Activated T-cell treated with anti-CD3 and anti-CD28 coated beads, Interleukin-2, amount 50 U/mL, for 72 hours (primary cell): ENCODE data around the gene C8G. TPM values are rescaled to one million over a fixed set of nuclear protein-coding genes. Genes with fewer than 3 reads are reported as not detected.

Source experiments
- ATAC-seq, 2 donors: fragments of 150-1000 bp; cut with Tn5 transposase; replicated peaks in 1 of 2; 2 replicates each; pipeline ENCODE4 v1.10.0; 2021; ENCODE audit warnings: moderate library complexity in 2 of 2, mild to moderate bottlenecking in 1 of 2
- DNase-seq, 2 donors: peaks; one replicate each; pipeline ENCODE4 v3.0.0; 2021 to 2022; ENCODE audit warnings: mixed read lengths in 1 of 2
- H3K27ac Mint-ChIP-seq: one replicate; pipeline ENCODE4 v1.8.0; 2022; ENCODE audit warnings: mild to moderate bottlenecking, moderate library complexity, mixed read lengths
- H3K27me3 Mint-ChIP-seq: one replicate; pipeline ENCODE4 v1.8.0; 2022; ENCODE audit warnings: low read depth, mixed read lengths
- H3K36me3 Mint-ChIP-seq, 2 donors: one replicate each; pipeline ENCODE4 v1.8.0; 2022; ENCODE audit warnings: mixed read lengths in 2 of 2, mild to moderate bottlenecking in 1 of 2; ENCODE audit not compliant: insufficient read depth in 2 of 2
- H3K4me1 Mint-ChIP-seq: one replicate; pipeline ENCODE4 v1.8.0; 2022; ENCODE audit warnings: low read depth, mixed read lengths
- H3K4me3 Mint-ChIP-seq, 2 donors: one replicate each; pipeline ENCODE4 v1.8.0; 2022; ENCODE audit warnings: mild to moderate bottlenecking in 2 of 2, mixed read lengths in 2 of 2, moderate library complexity in 2 of 2
- H3K9me3 Mint-ChIP-seq, 2 donors: one replicate each; pipeline ENCODE4 v1.8.0; 2022; ENCODE audit warnings: mixed read lengths in 2 of 2
- total RNA-seq, 2 donors: library from RNA; stranded (reverse); gene quantifications; one replicate each; pipeline ENCODE4 v1.2.3, GENCODE V29; 2022

Gene C8G
- total RNA-seq, 2 donors from 2014 or later, result 2.6 to 3.4 TPM

DNA sequence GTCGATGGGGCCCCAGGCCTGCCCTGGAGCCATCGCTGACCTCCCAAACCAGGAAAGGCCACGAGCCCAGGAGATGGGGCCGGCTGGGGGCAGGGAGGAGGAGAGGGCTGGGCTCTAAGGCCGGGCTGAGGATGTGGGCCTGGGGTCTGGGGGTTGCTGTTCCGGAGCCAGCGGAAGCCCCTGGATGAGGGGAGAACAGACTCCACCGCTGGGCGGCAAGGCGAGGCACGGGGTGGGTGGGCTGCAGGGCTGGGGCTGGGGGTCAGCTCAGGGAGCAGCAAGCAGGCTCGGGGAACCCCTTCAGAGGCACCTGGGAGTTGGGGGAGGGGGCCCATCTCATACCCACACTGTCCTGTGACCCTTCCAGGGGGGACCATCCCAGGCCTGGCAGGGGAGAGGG is 18.7 kb downstream of the C8G start:
- H3K36me3 Mint-ChIP-seq, result no peaks in the 10 kb centered on the region
- H3K4me3 Mint-ChIP-seq, result no peak overlapping the region
- no peaks in the 10 kb centered on the region for H3K9me3 Mint-ChIP-seq
- peaks cover 15% of the 10 kb centered on the region for H3K4me1 Mint-ChIP-seq
- ATAC-seq, result no peak
- no peak for DNase-seq
- no peak overlapping the region for H3K27ac Mint-ChIP-seq
- H3K27me3 Mint-ChIP-seq, result no peaks in the 10 kb centered on the region

DNA sequence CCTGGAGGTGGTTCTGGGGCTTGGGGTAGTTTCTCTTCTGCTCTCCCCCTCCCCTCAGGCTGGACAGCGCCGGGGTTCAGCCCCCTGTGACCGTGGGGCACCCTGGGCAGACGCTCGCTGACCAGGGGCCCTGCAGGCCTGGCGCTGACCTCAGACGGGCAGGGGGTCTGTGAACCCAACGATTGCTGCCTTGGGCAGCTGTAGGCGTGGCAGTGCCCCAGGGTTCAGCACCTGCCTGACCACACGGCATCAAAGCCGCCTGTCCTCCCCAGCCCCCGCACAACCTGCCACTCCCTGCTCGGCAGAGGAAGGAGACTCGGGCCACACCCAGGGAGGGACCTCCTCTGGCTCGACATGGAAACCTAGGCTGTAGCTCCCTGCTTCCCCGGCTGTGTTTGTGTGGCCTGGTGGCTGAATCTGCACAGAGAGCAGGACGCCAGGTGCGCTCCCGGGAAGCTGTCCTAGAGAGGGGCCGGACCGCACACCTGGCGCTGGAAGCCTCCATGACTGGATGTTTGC is 19.2 kb downstream of the C8G start:
- Mint-ChIP-seq H3K4me1 (peaks cover 15% of the 10 kb centered on the region), H3K4me3 (no peak overlapping the region)

DNA sequence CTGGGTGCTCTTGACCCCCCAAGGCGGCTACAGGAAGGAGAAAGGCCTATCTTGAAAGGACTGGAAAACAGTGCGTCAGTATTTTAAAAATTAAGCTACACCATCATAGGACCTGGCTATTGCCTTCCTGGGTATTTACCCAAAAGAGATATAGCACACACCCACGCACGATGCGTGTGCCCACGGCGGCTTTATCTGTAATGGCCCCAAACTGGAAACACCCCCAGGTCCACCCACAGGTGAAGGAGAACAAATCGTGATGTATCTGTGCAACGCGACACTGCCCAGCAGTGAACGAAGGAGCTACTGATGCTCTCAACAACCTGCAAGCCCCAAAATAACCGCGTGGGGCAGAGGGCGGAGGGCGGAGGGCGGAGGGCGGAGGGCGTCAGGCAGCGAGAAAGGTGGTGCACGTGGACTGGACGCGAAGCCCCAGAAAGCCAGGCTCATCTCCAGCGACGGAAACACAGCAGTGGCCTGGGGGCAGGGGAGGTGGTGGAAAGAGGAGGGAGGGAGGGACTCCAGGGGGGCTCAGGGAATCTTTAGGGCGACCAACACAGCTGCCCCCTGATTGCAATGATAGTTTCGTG is 19.9 kb downstream of the C8G start:
- Mint-ChIP-seq H3K36me3 (no peaks in the 10 kb centered on the region), H3K27me3 (no peaks in the 10 kb centered on the region), H3K27ac (no peak overlapping the region), H3K4me3 (no peak overlapping the region), H3K9me3 (no peaks in the 10 kb centered on the region), H3K4me1 (peaks cover 15% of the 10 kb centered on the region)
- ATAC-seq (no peak), DNase-seq (no peak)

More for the DNA sequence above, 19.2 kb downstream of the C8G start:
- DNase-seq (no peak), ATAC-seq (no peak)
- H3K27me3 Mint-ChIP-seq, result no peaks in the 10 kb centered on the region
- H3K36me3 Mint-ChIP-seq, result no peaks in the 10 kb centered on the region
- H3K9me3 Mint-ChIP-seq, result no peaks in the 10 kb centered on the region
- H3K27ac Mint-ChIP-seq, result no peak overlapping the region

DNA sequence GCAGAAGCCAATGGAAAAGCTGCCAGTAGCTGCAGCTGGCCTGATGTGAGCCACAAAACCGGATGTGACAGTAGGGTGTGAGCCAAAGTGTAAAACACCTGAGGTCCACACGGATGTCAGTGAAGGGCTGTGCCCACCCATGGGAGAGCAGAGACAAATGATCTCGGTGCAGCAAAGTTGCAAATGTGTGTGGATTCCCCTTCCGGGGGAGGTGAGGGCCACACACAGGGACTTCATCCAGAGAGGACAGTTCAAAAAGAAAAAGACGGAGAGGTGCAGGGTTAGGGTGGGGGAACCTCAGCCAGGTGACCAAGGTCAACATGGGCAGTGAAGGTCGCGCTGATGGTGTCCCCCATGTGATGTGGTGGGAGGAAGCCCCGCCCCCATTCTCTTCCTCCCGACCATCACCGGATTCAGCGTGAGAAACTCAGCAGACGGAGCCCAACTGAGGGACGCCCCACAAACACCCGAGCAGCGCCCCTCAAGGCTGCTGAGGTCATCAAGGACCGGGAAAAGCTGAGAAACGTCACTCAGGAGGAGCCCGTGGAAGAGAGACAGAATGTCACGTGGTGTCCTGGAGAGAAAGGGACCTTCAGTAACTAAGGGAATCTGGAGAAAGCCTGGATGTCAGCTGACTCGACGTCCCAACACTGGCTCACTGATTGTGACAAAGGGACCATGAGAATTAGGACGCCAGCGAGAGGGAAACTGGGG is 20.9 kb downstream of the C8G start:
- H3K27ac Mint-ChIP-seq, result no peak overlapping the region
- ATAC-seq, result peak; percentile 56 to 74
- H3K4me1 Mint-ChIP-seq, result peaks cover 13% of the 10 kb centered on the region
- H3K9me3 Mint-ChIP-seq, result no peaks in the 10 kb centered on the region
- no peaks in the 10 kb centered on the region for H3K27me3 Mint-ChIP-seq
- peak overlapping the region; percentile 67 to 82 for H3K4me3 Mint-ChIP-seq
- DNase-seq, result peak in 1 of 2 donors; percentile 35
- no peaks in the 10 kb centered on the region for H3K36me3 Mint-ChIP-seq

DNA sequence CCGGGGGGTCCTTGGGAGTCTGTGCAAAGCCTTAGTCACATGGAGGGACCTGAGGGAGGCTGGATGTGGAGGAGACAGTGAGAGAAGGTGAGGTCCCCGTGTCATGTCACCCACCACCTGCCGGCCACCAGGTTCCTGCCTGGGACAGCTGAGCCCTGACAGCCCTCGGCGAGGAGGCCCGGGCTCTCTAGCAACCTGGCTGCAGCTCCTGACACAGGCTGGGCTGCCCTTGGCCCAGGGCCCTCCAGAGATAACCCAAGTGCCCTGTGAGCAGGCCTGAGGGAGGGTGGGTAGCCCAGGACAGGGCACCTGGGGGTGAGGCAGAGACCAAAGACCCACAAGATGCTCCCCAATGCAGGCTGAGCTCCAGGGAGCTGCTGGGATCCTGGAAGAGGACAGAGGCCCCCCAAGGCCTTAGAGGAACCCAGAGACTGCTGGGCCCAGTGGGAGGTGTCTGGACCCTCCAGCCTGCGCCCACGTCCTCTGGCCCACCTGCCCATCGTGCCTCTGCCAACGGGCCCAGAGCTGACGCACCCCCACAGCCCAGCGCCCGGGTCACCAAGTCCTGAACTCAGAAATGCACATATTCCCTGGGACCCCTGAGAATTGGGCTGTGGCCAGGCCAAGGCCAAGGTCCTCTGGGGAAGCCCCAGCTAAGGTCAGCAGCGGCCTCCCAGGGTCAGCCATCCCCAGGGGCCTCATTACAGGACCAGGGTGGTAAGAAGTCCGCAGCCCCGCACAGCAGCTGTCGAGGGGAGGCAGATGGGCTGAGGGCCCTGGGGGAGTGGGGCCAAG is 23.5 kb downstream of the C8G start:
- Mint-ChIP-seq H3K4me3 (no peak overlapping the region), H3K27ac (no peak overlapping the region), H3K9me3 (no peaks in the 10 kb centered on the region), H3K36me3 (no peaks in the 10 kb centered on the region), H3K27me3 (no peaks in the 10 kb centered on the region), H3K4me1 (peaks cover 11% of the 10 kb centered on the region)
- ATAC-seq, result no peak
- no peak for DNase-seq

DNA sequence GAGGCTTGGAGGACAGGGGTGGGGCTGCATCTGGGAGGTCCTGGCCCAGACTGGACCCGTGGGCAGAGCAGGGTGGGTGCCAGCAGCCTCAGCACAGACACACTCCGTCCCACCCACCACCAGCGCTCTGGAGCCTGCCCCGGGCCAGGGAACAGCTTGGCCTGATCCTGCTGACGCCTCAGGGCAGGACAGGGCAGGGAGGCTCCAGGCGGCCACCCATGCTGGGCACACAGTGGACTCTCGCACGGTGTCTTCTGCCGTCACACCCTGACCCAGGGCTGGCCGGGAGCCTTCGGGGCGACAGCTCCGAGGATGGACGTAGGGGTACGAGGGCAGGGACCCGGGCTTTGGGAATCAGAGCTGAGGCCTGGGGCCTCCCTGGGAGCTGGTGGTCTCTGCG is 24.1 kb downstream of the C8G start:
- ATAC-seq (no peak), DNase-seq (no peak)
- Mint-ChIP-seq H3K9me3 (no peaks in the 10 kb centered on the region), H3K4me1 (peaks cover 11% of the 10 kb centered on the region), H3K27me3 (no peaks in the 10 kb centered on the region), H3K4me3 (no peak overlapping the region), H3K36me3 (no peaks in the 10 kb centered on the region), H3K27ac (no peak overlapping the region)

DNA sequence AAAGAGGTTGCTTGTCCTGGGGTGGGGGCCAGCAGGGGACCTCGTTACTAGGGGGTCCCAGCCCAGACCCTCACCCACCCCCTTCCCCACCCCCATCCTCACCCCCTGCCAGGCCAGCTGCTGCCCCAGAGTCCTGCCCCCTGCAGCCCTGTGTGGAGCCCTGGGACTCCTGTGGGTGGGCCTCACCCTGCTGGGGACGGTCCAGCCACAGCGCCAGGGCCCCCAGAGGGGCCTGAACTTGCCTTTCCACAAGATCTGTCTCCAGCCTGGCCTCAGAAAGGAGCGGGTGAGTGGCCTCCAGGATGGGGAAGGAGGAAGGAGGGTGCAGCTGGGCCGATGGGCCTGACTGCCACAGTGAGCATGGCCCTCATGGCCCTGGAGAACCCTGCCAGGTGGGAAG is 24.7 kb downstream of the C8G start:
- Mint-ChIP-seq H3K4me3 (no peak overlapping the region), H3K27me3 (no peaks in the 10 kb centered on the region), H3K9me3 (no peaks in the 10 kb centered on the region), H3K36me3 (no peaks in the 10 kb centered on the region), H3K27ac (no peak overlapping the region), H3K4me1 (peaks cover 11% of the 10 kb centered on the region)
- DNase-seq (no peak), ATAC-seq (no peak)

DNA sequence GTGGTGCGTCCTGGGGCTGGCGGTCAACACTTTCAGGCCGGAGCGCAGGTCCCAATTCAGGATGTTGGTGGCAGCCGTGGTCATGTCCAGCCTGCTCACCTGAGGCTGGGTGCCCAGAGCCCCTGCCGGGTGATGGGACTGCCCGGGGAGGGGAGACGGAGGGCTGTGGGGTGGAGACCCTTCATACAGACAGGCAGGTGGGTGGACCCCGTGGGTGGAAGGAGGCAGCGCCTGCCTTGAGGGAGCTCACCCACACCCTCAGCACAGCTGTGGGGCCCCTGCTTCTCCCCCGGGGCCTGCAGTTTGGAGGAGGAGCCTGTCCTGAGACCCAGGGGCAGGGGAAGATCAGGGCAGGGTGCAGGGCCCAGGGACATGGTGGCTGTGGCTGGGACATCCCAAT is 25.3 kb downstream of the C8G start:
- DNase-seq (no peak), ATAC-seq (no peak)
- no peaks in the 10 kb centered on the region for H3K9me3 Mint-ChIP-seq
- H3K27me3 Mint-ChIP-seq, result no peaks in the 10 kb centered on the region
- H3K4me3 Mint-ChIP-seq, result no peak overlapping the region
- no peaks in the 10 kb centered on the region for H3K36me3 Mint-ChIP-seq
- H3K27ac Mint-ChIP-seq, result no peak overlapping the region
- H3K4me1 Mint-ChIP-seq, result peaks cover 14% of the 10 kb centered on the region

DNA sequence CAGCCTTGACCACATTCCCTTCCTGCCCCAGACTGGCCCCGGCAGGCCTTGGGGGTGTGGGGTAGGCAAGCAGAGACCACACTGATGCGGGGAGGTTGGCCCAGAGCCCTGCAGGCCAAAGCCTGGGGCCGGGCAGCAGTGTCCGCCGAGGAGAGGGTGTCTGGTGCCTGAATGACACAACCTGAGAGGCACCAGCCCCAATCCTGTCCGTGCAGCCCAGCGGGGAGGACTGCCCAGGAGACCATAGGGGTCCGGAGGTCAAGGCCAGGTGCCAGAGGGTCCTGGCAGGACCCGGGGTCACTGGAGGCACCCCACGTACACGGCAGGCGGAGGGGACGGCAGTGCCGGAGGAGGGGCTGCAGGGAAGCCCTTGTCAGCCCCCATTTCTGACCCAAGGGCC is 26.7 kb downstream of the C8G start:
- Mint-ChIP-seq H3K27ac (no peak overlapping the region), H3K36me3 (no peaks in the 10 kb centered on the region), H3K4me1 (peaks cover 11% of the 10 kb centered on the region), H3K9me3 (no peaks in the 10 kb centered on the region), H3K27me3 (no peaks in the 10 kb centered on the region), H3K4me3 (no peak overlapping the region)
- DNase-seq (no peak), ATAC-seq (no peak)

DNA sequence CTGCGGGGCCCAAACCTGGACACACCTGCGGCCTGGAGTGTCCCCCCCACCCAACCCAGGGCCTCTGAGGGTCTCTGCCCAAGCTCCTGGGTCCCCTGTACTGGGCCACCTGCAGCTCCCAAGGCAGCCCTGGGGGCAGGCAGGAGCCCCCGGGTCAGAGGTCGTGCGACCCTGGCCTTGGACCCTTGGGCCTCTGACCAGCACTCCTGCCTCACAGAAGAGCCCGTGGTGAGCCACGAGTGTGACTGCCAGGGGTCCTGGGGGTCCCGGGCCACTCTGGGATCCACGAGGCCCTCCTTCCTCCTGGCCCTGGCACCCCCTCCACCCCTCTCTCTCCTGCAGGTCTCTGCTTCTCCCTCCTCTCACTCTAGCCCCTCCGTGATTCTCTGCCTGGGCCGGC is 27.3 kb downstream of the C8G start:
- H3K4me1 Mint-ChIP-seq, result peaks cover 11% of the 10 kb centered on the region
- DNase-seq (no peak), ATAC-seq (no peak)
- no peaks in the 10 kb centered on the region for H3K27me3 Mint-ChIP-seq
- no peak overlapping the region for H3K4me3 Mint-ChIP-seq
- H3K27ac Mint-ChIP-seq, result no peak overlapping the region
- H3K36me3 Mint-ChIP-seq, result no peaks in the 10 kb centered on the region
- H3K9me3 Mint-ChIP-seq, result no peaks in the 10 kb centered on the region

DNA sequence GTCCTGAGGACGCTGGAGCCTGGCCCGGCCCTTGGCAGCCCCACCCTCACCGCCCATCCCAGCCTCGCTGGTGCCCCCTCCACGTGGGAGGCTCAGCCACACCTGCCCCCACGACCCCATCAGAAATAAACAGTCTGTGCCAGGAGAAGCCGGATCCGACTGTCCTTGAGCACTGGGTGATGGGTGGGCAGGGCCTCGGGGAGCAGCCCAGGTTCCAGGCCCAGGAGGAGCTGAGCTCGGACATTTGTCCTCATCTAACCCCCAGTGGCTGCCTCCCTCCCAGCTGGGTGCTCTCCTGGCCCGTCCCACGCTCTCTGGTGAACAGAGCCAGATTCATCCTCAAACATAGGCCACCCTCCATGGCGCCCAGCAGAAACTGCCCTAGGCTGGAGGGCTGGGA is 27.7 kb downstream of the C8G start:
- H3K27me3 Mint-ChIP-seq, result no peaks in the 10 kb centered on the region
- ATAC-seq (no peak), DNase-seq (no peak)
- H3K36me3 Mint-ChIP-seq, result no peaks in the 10 kb centered on the region
- H3K4me3 Mint-ChIP-seq, result no peak overlapping the region
- H3K27ac Mint-ChIP-seq, result no peak overlapping the region
- H3K9me3 Mint-ChIP-seq, result no peaks in the 10 kb centered on the region
- H3K4me1 Mint-ChIP-seq, result peaks cover 11% of the 10 kb centered on the region

DNA sequence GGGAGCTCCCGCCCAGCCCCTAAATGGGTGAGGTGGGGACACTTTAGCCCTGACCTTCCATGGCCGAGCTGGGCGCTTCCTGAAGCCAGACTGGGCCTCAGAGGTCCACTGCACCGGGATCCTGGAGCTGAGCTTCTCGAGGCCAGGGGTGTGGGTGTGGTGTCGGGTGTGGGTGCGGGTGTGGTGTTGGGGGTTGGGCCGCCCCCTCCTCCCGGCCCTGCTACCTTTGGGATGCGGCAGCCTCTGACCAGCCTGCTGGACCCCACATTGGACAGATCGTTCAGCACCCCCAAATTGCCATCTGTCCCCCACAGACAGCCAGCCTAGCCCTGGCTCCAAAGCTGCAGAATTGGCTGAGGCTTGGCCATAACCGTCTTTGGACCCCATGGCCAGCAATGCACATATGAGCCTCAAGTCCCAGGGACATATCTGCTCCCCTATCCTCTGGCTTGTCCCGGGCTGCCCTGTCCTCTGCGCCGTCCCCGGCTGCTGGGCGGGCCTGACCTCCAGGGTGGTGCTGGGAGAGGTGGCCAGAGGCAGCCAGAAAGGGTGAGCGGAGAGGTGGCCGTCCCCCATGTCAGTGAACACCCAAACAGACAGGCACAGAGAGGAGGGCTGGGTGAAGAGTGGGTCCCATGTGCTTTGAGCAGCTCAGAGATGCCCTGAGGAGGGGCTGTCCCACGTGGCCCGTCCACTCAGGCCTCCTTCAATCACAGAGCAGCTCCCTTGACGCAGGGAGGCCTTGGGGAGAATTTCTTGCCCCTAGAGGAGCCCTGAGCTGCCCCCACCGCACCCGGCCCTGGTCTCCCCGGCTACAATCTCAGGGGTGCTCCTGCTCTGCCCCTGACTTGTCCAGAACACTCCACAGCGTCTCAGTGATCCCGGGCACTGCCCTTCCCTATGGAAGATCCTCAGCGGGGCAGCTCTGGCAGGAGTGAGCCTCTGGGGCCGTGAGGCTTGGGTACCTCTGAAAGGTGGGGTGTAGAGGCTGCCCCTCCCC is 28.9 kb downstream of the C8G start:
- Mint-ChIP-seq H3K36me3 (no peaks in the 10 kb centered on the region), H3K9me3 (no peaks in the 10 kb centered on the region), H3K27ac (no peak overlapping the region), H3K4me3 (no peak overlapping the region), H3K27me3 (no peaks in the 10 kb centered on the region), H3K4me1 (peaks cover 11% of the 10 kb centered on the region)
- ATAC-seq (no peak), DNase-seq (no peak)
